Smooth muscle cell (in vitro differentiated cells): ENCODE measurements around the gene PURB. TPM values are rescaled to one million over a fixed set of nuclear protein-coding genes. Genes with fewer than 3 reads are reported as not detected.
"Not testable (repeated sequence)": the region's sequence is repeated elsewhere in the genome, so short reads cannot be mapped to it uniquely, and the experiment has no call there.

ENCODE experiments used
- DNase-seq: peaks from one replicate; lab custom pipeline; 2025; ENCODE audit not compliant: unreplicated experiment; lab: John Stamatoyannopoulos, UW
- H2AFZ ChIP-seq: fragments of 200-600 bp; sonication (generic); 2 replicates; pipeline ENCODE4 v1.6.0; 2016; ENCODE audit warnings: antibody characterized with exemption, low read depth, mild to moderate bottlenecking
- H3F3A ChIP-seq: fragments of 200-600 bp; sonication (generic); 2 replicates; pipeline ENCODE4 v1.6.0; 2017; ENCODE audit warnings: antibody characterized with exemption, low read depth
- H3K27ac ChIP-seq: fragments of 200-600 bp; sonication (generic); 2 replicates; pipeline ENCODE4 v1.5.1; 2016; ENCODE audit warnings: low read depth, mild to moderate bottlenecking
- H3K27me3 ChIP-seq: fragments of 200-600 bp; sonication (generic); 2 replicates; pipeline ENCODE4 v1.6.1; 2016; ENCODE audit warnings: low read depth, mild to moderate bottlenecking
- H3K36me3 ChIP-seq: fragments of 200-600 bp; sonication (generic); 2 replicates; pipeline ENCODE4 v1.5.1; 2016; ENCODE audit warnings: low read depth
- H3K4me1 ChIP-seq: fragments of 200-600 bp; sonication (generic); 2 replicates; pipeline ENCODE4 v1.5.1; 2016; ENCODE audit warnings: low read depth
- H3K4me2 ChIP-seq: fragments of 200-600 bp; sonication (generic); 2 replicates; pipeline ENCODE4 v1.6.0; 2016; ENCODE audit warnings: mild to moderate bottlenecking
- H3K4me3 ChIP-seq: fragments of 200-600 bp; sonication (generic); 2 replicates; pipeline ENCODE4 v1.5.1; 2016; ENCODE audit warnings: mild to moderate bottlenecking
- H3K79me2 ChIP-seq: fragments of 200-600 bp; sonication (generic); 2 replicates; pipeline ENCODE4 v1.6.0; 2016; ENCODE audit warnings: low read depth, mild to moderate bottlenecking
- H3K9ac ChIP-seq: fragments of 200-600 bp; sonication (generic); 2 replicates; pipeline ENCODE4 v1.6.0; 2016; ENCODE audit warnings: low read depth
- H3K9me3 ChIP-seq: fragments of 200-600 bp; sonication (generic); replicated peaks from 2 replicates; pipeline ENCODE4 v1.5.1; 2016; ENCODE audit warnings: low read depth
- H4K20me1 ChIP-seq: fragments of 200-600 bp; sonication (generic); 2 replicates; pipeline ENCODE4 v1.6.0; 2016; ENCODE audit warnings: low read depth
- WGBS: methylation state at CpG from one replicate; pipeline ENCODE4 v1.1.7; 2016; ENCODE audit warnings: low lambda C conversion rate; 5-methylcytosine and 5-hydroxymethylcytosine counted together
- polyA plus RNA-seq: library from polyadenylated mRNA; unstranded; fragments of >200 nt; fragmentation: Nextera tagmentation; extraction: Ambion mirVana; gene quantifications from 2 replicates; pipeline ENCODE4 v1.2.1, GENCODE V29; 2016
- total RNA-seq: library from RNA; depleted of rRNA; stranded (reverse); fragments of >200 nt; gene quantifications from 2 replicates; pipeline ENCODE4 v1.2.3, GENCODE V29; 2014
- TF ChIP-seq, protein P1 (sequence below): fragments of 200-600 bp; sonication (generic); IDR thresholded peaks from 2 replicates; pipeline ENCODE4 v1.5.1; 2017; ENCODE audit warnings: borderline replicate concordance, mild to moderate bottlenecking, antibody characterized with exemption; ENCODE audit not compliant: insufficient read depth, poor library complexity, severe bottlenecking

The PURB gene
- total and polyA plus RNA-seq, 2 experiments from 2014 or later = 2.3 to 24.3 TPM

DNA sequence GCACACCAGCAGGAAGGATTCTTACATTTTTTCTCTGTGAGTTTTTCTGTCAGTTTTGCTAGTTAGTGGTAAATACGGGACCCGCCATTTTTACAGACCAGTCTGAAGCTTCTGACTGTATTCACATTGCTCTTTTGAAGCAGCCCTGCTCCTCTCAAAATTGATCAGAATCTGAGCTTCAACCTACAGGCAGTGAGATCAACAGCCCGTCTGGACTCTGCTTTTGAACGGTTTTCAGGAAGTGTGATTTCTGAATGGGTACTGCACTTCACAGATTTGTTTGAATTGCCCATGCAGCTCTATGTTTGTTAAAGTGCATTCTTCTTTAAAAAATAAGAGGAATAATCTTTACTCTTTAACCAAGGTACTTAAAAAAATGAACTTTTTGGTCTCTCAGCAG, 8.9 kb downstream of the PURB start:
- TF ChIP-seq, protein P1, sequence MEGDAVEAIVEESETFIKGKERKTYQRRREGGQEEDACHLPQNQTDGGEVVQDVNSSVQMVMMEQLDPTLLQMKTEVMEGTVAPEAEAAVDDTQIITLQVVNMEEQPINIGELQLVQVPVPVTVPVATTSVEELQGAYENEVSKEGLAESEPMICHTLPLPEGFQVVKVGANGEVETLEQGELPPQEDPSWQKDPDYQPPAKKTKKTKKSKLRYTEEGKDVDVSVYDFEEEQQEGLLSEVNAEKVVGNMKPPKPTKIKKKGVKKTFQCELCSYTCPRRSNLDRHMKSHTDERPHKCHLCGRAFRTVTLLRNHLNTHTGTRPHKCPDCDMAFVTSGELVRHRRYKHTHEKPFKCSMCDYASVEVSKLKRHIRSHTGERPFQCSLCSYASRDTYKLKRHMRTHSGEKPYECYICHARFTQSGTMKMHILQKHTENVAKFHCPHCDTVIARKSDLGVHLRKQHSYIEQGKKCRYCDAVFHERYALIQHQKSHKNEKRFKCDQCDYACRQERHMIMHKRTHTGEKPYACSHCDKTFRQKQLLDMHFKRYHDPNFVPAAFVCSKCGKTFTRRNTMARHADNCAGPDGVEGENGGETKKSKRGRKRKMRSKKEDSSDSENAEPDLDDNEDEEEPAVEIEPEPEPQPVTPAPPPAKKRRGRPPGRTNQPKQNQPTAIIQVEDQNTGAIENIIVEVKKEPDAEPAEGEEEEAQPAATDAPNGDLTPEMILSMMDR = no peak
- Histone ChIP-seq H3K27me3 (no peaks in the 10 kb centered on the region), H3K27ac (no peak overlapping the region), H2AFZ (no peak overlapping the region), H3K4me1 (peaks cover 12% of the 10 kb centered on the region), H3K9ac (no peak overlapping the region), H3F3A (peaks cover 14% of the 10 kb centered on the region), H4K20me1 (peaks cover 57% of the 10 kb centered on the region), H3K4me3 (no peak overlapping the region), H3K79me2 (peaks cover 34% of the 10 kb centered on the region), H3K9me3 (no peaks in the 10 kb centered on the region), H3K4me2 (no peak overlapping the region), H3K36me3 (no peaks in the 10 kb centered on the region)
- DNase-seq = no peak
- WGBS = 96% methylated on average over 4 of the region's 4 CpGs

GRCh38 chr7:44875241-44875640, 10.1 kb downstream of the PURB start:
- Histone ChIP-seq H3K4me1 (peaks cover under 1% of the 10 kb centered on the region), H3K79me2 (peaks cover 22% of the 10 kb centered on the region), H3K9ac (no peak overlapping the region), H3K4me2 (no peak overlapping the region), H2AFZ (no peak overlapping the region), H3K27ac (peak overlapping the region; percentile 2), H4K20me1 (peaks cover 45% of the 10 kb centered on the region), H3K36me3 (no peaks in the 10 kb centered on the region), H3K27me3 (no peaks in the 10 kb centered on the region), H3F3A (peaks cover 14% of the 10 kb centered on the region), H3K4me3 (no peak overlapping the region), H3K9me3 (no peaks in the 10 kb centered on the region)
- DNase-seq = no peak
- TF ChIP-seq, protein P1 = no peak
- WGBS = 80% methylated on average over 11 of the region's 11 CpGs

GRCh38 chr7:44872787-44873186, 12.5 kb downstream of the PURB start:
- TF ChIP-seq, protein P1 = no peak
- H3K27me3 ChIP-seq = no peaks in the 10 kb centered on the region
- no peak for DNase-seq

GRCh38 chr7:44871918-44872317, 13.4 kb downstream of the PURB start:
- peaks cover 15% of the 10 kb centered on the region for H3F3A ChIP-seq
- not testable (repeated sequence) for H3K9ac ChIP-seq, H3K4me3 ChIP-seq, H3K27me3 ChIP-seq, DNase-seq, H3K79me2 ChIP-seq, H3K27ac ChIP-seq, H3K4me1 ChIP-seq, H3K36me3 ChIP-seq, H3K9me3 ChIP-seq, H3K4me2 ChIP-seq, H2AFZ ChIP-seq
- peaks cover 15% of the 10 kb centered on the region for H4K20me1 ChIP-seq
- WGBS = 98% methylated on average over 21 of the region's 23 CpGs

More at GRCh38 chr7:44872787-44873186, 12.5 kb downstream of the PURB start:
- Histone ChIP-seq H3K9ac (no peak overlapping the region), H3K36me3 (no peaks in the 10 kb centered on the region), H3K4me1 (no peaks in the 10 kb centered on the region), H3K9me3 (no peaks in the 10 kb centered on the region), H3K4me2 (no peak overlapping the region), H2AFZ (no peak overlapping the region), H3K4me3 (no peak overlapping the region), H3K79me2 (no peaks in the 10 kb centered on the region), H4K20me1 (peaks cover 22% of the 10 kb centered on the region), H3K27ac (no peak overlapping the region), H3F3A (peaks cover 17% of the 10 kb centered on the region)
- WGBS = 100% methylated on average over 1 of the region's 1 CpG

DNA sequence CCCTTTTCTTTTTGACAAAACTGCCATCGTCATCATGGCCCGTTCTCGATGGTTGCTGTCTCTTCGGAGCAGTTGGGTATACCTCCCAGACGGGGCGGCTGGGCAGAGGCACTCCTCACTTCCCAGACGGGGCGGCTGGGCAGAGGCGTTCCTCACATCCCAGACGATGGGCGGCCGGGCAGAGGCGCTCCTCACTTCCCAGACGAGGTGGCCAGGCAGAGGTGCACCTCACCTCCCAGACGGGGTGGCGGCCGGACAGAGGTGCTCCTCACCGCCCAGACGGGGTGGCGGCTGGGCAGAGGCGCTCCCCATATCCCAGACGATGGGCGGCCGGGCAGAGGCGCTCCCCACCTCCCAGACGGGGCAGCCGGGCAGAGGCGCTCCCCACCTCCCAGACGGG, 14.6 kb downstream of the PURB start:
- not testable (repeated sequence) for H3K4me2 ChIP-seq, H3F3A ChIP-seq, H2AFZ ChIP-seq, H3K9ac ChIP-seq, H3K27me3 ChIP-seq, H3K9me3 ChIP-seq, H3K4me1 ChIP-seq, DNase-seq, H3K4me3 ChIP-seq, H3K79me2 ChIP-seq, H3K27ac ChIP-seq, H3K36me3 ChIP-seq, H4K20me1 ChIP-seq
- 90% methylated on average over 25 of the region's 29 CpGs for WGBS

GRCh38 chr7:44870336-44870735, 15.0 kb downstream of the PURB start:
- H3F3A ChIP-seq, H3K27me3 ChIP-seq, H3K79me2 ChIP-seq, H3K4me3 ChIP-seq, H4K20me1 ChIP-seq, DNase-seq, H3K4me2 ChIP-seq, H3K4me1 ChIP-seq, H3K27ac ChIP-seq, H3K36me3 ChIP-seq, H2AFZ ChIP-seq, H3K9me3 ChIP-seq, H3K9ac ChIP-seq: not testable (repeated sequence)
- WGBS = 88% methylated on average over 3 of the region's 3 CpGs
